COR-L47 (cell line): ENCODE measurements around the gene DDX10.

ENCODE experiments used
- DNase-seq: peaks from one replicate; lab custom pipeline; 2025; lab: John Stamatoyannopoulos, UW

Gene DDX10

GRCh38 chr11:108873310-108873709, 208.4 kb downstream of the DDX10 start:
- no peak for DNase-seq

DNA sequence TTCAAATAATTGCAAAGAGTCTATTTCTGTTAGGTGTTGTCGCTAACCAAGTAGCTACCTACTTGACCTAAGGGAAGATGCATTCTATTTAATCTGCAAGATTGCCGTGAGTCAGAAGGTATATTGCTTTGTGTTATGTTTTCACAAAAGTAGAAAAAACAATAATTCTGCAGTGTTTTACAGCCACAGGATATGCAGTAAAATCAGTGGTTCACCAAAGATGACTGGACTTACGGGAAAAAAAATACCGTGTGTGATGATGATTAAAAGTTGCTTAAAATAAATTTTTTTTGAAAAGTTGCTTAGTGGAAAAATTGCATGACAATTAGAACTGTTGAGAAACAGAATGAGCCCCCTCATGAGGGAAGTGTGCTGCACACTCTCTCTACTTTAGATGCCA, 209.1 kb downstream of the DDX10 start:
- no peak for DNase-seq

GRCh38 chr11:108875134-108875533, 210.3 kb downstream of the DDX10 start:
- DNase-seq, result no peak

DNA sequence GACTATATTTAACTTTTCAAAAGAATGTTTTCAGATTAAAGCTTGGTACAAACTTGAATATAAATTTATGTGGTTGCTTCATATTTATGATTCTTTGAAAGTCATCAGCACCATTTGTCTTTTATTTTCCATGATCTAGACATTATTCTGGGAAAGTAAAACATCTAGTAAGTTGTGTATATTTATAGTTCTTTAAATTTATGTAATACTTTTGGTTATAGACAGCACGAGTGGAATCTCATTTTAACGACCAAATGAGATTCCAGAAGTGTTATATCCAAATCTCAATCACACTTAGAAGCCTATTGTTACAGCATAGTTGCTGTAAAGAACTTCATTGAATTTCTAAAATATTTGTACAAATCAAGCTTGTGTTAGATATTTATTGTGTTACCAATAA, 212.3 kb downstream of the DDX10 start:
- DNase-seq, result no peak

- DNase-seq, result no peak
These were observed 215.6 kb downstream of the DDX10 start for GRCh38 chr11:108880510-108880909.

DNA sequence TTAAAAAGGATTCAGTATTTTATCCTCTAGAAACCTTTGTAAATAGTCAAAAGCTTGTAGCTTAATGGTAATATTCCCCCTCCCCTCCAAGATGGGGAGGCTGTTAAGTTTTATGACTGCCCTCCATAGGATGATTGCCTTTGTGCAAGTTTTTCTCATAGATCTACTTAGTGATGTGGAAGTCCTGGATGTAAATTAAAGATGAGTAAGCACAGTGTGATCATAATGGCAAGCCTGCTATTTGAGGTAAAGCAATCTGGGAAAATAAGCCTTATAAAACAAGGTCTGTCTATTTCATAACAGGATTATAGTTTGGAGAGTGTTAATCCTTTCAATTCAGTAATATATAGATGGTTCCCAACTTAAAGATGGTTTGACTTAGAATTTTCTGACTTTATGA, 216.3 kb downstream of the DDX10 start:
- DNase-seq, result no peak

- DNase-seq, result no peak
These were observed 217.5 kb downstream of the DDX10 start for GRCh38 chr11:108882211-108882831.

DNA sequence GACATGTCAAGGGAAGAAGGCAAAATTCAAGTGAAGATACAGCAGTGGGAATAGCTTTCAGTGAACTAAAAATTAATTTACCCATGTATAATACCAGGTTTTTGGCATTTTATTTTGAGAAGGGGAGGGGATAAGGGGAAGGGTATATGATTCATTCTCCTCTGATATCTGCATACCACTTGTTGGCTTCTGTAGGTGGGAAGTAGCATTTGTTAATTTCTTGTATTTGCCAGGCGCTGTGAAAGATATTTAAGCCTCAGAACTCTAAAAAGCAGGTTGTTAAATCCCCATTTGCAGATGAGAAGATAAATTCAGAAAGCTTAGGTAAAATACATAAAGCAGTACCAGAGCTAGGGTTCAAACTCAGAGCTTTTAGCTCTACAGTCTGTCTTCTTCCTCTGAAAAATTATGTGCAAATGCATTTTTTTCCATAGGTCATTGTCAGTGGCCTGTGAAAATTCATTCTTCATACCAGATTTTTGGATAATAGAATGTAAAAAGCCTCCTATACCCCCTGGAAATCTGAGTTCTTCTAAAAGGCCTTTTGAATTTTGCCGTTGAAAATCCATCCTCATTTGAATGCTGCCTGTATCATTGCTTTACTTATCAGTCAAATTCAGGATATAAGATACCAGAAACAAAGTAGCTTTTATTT, 221.3 kb downstream of the DDX10 start:
- DNase-seq, result no peak

- no peak for DNase-seq
These were observed 221.8 kb downstream of the DDX10 start for GRCh38 chr11:108886660-108887009.

DNA sequence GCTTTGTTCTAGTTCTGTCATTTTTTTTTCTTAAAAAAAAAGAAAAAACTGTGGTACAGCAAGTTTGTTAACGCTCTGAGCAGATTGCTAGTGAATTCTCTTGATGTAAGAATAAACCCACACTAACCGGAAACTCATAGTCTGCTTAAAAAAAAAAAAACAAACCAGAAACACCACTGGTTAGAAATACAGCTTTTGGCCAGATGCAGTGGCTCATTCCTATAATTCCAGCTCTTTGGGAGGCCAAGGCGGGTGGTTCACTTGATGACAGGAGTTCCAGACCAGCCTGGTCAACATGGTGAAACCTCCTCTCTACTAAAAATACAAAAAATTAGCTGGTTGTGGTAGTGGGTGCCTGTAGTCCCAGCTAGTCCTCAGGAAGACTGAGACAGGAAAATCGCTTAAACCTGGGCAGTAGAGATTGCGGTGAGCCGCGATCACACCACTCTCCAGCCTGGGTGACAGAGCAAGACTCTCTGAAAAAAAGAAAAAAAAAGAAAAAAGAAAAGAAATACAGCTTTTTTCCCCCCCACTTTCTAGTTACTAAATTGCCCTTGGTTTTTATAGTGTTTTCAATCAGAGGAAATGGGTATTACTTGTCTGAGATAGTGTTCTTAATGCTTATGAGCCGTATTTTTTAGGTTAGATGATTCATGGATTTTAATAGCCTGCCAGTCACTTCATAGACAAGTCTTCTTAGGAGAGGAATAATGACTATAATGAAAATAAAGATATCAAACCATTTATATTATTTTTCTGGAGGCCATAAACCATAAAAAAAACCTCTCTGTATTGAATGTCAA, 222.8 kb downstream of the DDX10 start:
- DNase-seq, result no peak

GRCh38 chr11:108890482-108891105, 225.7 kb downstream of the DDX10 start:
- DNase-seq, result no peak

DNA sequence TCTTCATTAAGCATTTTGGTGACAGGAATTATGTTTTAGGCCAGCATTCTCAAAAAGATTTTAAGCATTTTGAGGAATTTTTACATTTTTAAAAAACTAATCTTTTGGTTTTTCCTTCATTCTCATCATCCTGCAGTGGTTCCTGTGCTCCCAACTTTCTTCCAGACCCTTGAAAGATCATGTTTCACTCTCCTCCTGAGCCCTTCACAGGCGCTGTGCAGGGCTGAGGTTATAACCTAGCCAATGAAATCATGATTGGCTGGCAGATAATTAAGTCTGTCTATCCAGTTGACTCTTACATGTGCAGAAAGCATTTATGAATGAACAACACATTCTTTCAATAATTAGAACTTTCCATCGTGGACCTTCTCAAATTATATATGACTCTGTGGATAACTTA, 226.3 kb downstream of the DDX10 start:
- no peak for DNase-seq

- no peak for DNase-seq
These were observed 227.1 kb downstream of the DDX10 start for GRCh38 chr11:108891909-108892511.

DNA sequence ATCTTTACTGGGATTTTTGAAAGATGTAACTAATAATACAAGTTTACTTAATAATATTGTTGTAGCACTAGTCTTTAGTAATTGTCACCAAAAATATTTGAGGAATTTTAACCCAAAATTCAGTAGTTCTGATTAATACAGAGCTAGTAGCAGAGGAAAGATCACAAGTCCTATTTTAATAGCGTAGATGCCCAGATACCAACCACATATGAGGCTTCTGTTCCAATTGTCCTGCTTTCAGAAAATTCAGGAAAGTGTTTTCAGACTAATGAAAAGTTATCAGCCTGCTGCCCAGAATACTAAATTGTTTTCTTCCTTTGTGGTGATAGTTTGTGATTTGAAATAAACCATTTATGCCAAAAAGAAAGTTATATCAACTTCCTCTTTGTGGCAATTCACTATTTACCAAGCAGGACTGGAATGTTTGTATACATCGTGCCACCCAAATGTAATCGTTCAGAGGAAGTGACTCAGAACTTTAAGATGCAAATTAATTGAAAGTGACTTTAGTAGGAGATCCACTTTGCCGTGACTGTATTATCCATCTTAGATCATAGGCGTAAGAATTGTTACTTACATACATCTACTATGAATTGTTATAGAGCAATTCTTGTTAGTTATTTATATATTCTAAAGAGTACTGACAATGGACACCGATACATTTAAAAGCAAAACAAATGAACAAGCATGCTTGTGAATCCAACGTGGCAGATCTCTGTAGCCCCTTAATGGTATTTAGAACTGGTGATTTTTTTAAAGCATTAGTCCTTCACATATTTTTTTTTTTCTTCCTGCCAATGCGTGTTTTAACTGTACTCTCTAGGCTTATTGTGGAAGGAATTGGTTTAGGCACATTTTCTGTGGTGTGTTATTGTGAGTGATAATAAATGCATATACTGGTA, 231.0 kb downstream of the DDX10 start:
- DNase-seq, result no peak

DNA sequence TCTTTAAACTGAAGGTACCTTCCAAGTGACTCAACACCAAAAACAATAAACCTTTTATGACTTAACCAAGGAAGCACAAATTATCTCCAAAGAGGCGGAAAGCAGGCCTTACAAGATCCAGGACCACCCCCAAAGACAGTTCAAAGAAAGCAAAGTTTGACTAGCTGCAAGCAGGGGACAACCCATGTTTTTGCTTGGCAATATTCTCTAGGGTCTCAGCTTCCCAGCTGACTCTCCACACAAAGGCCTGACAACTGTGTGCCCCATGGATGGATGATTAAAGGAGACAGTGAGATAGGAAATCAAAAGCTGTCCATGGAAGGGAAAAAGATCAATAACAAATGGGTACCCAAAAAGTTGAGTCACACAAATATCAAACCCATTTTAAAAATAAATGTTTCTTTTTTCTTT, 232.2 kb downstream of the DDX10 start:
- DNase-seq, result no peak

DNA sequence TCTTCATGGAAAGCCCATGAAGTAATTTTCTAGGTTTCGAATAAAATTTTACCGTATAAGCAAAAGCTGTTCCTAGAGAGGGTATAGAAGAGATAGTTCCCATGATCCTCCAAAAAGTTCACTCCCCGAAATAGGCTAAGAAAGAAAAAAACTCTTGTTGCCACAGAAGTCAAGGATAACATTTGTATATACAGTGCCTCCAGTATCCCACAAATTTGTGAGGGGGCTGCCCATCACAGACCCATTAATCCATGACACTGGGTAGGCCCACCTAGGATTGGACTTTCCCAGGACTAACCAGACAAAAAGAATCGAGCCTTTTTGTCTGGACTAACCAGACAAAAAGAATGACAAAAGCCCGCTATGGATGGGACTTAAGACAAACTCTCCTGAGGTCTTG, 233.0 kb downstream of the DDX10 start:
- DNase-seq, result no peak

GRCh38 chr11:108901359-108901758, 236.5 kb downstream of the DDX10 start:
- DNase-seq, result no peak

DNA sequence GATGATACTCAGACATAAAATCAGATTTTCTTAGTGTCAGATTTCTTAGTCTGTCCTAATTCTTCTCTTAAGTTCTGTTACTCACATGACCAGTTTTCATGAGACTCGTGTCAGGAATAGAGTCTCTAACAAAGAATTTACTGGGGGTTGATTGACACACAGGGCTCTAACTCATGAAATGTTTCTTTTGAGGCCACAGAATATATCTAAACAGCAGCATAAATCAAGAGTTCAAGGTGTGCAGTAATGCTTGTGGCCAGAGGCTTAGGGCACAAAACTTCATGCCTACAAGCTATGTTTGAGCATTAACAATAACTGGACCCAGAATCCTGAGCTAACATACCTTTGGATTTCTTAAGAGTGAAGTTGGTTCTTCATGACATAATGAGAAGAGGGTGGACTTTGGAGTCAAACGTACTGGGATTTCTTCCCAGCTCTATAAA, 237.2 kb downstream of the DDX10 start:
- DNase-seq, result no peak

DNA sequence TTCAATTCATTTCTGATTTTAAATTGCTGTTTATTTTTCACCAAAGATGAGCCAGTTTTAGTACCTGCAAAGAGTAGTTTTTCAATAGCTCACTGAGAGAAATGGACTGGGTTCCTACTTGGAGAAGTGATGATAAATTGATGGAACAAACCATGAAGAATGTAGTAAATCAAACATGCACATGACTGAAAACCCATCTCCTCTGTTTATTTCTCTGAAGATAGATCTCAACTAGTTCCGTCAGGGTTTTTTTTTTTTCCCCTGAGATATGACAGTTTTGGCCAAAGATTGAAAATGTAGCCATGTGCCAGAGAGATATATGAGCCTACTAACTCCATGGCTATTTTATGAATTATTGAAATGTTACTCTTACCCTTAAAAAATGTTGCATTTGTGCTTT, 239.6 kb downstream of the DDX10 start:
- no peak for DNase-seq

- no peak for DNase-seq
These were observed 241.5 kb downstream of the DDX10 start for GRCh38 chr11:108906329-108906728.

DNA sequence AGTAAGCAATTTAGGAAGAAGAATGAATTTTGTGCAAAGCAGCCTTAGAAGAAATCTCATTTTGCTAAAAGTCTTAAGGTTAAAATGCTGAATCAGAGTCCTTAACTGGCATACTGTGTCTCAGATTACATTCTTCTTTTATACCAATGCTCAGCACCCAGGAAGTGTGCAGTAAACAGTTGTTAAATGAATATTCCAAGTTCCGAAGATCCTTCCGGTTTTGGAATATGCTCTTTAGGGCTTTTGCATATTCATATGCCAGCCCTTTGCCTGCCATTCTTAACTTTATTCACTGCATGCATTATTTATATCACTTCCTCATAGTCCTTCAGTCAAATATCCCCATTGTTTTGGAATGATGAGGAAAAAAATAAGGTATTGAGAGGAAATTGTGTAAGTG, 242.0 kb downstream of the DDX10 start:
- no peak for DNase-seq
